GM23248 (cell line): Measurements from ENCODE around the gene XPO4.

Experiments
- EZH2 ChIP-seq: fragments of 200-600 bp; sonication (generic); IDR thresholded peaks from 2 replicates; pipeline ENCODE4 v1.6.1; 2018; ENCODE audit warnings: antibody characterized with exemption, mild to moderate bottlenecking; ENCODE audit not compliant: insufficient read depth, poor library complexity, severe bottlenecking
- EZH2phosphoT487 ChIP-seq: fragments of 200-600 bp; sonication (generic); IDR thresholded peaks from 2 replicates; pipeline ENCODE4 v1.6.1; 2018; ENCODE audit warnings: antibody characterized with exemption, moderate library complexity, mild to moderate bottlenecking, low read depth; ENCODE audit not compliant: insufficient read depth

DNA sequence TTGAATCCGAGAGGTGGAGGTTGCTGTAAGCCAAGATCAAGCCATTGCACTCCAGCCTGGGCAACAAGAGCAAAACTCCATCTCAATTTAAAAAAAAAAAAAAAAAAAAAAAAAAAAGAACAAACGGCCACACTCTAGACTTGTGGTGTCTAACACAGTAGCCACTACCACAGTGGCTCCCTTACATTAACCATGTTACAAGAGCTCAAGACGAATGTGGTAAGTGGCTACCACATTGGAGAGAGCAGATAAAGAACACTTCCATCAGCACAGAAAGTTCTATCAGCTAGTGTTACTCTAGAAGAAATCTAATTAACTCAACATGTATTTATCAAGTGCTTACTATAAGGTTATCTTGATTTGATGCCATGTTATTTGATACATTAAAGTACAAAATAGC lies 11.5 kb downstream of the XPO4 start:
- no peak for TF ChIP-seq EZH2phosphoT487
- no peak for TF ChIP-seq EZH2
